Measurements from ENCODE around the gene WDR45B.
"Not testable (repeated sequence)": the region's sequence is repeated elsewhere in the genome, so short reads cannot be mapped to it uniquely, and the experiment has no call there.

WDR45B gene

DNA sequence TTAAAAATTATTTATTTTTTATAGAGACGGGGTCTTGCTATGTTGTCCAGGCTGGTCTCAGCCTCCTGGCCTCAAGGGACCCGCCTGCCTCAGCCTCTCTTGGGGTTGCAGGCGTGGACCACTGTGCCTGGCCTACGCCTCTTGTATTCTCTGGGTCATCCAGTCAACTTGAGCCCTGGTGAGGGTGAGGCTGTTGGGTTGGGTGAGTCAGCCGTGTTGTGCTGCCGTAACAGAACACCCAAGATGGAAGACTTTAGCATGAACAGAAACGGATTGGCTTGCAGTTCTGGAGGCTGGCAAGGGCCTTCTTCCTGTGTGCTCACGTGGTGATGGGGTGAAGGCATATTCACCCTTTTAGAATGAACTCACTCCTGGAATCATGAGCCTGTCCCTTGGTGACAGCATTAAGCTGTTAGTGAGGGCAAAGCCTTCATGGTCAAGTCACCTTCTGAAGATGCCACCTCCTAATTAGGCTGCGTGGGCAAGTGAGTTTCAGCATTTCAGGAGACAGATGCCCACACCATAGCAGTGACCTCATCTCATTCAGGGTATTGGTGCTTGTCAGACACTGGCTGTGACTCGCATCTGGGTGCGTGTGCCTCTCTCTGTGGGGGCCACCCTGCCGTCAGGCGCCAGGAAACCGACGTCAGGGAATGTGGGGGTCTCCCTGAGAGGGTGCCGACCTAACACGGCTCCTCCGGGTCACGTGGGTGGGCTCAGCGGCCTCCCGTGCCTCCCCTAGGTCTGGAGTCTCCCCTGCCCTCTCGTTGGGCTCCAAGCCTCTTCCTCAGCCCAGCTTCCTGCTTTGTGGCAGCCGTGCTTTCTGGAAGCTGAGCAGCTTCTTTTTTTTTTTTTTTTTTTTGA is 49.8 kb downstream of the WDR45B start:
- no peak for DNase-seq

DNA sequence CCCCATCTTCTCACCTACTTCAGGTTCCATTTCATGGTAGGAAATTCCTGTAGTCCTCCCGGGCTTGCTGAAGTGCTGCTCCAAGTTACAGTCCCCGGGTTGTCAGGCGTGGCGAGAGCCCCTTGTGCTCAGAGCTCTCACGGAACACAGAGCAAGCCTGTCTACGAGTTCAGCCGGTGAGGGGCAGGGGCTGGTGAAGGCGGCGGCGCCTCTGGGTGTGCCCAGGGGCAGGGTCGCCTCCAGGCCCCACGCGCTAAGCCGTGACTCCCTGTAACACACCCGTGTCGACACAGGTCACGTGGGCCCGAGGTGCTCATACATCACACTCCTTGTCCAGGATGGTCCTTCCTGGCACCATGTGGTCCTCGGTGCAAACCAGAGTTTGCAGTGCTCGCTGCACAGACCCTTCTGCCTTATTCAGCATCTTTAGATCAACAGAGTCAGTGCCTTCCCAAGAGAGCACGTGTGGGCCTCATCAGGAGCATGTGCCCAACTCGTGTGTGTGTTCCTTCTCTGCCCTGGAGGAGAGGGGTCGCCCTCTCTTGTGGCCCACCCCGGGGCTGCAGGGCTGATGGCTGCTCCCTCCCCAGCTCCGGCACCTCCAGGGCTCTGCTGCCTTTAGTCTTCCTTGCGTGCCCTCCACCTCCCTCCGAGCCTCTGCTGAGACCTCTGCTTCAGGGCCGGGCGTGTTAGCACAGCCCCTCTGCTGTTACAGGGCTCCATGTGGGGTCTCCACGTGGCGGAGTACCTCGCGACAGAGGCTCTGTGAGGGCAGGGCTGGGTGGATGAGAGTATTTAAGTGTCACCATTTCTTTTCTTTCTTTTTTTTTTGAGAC is 51.2 kb downstream of the WDR45B start:
- no peak for DNase-seq

DNA sequence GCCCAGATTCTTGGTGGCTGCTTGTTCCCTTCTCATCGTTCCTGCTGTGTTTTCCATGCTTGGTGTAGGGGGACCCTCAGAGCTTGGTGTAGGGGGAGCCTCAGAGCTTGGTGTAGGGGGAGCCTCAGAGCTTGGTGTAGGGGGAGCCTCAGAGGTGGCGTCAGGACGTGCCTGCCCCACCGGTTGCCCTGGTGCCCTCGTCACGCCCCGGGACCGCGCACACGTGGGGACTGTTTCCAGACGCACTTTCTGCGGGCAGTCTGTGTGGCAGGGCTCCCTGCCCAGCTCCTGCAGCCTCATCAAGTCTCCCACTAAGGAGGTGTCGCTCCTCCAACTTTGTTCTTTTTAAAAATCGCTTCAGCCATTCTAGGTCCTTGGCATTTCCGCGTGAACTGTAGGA is 51.9 kb downstream of the WDR45B start:
- no peak for DNase-seq

DNA sequence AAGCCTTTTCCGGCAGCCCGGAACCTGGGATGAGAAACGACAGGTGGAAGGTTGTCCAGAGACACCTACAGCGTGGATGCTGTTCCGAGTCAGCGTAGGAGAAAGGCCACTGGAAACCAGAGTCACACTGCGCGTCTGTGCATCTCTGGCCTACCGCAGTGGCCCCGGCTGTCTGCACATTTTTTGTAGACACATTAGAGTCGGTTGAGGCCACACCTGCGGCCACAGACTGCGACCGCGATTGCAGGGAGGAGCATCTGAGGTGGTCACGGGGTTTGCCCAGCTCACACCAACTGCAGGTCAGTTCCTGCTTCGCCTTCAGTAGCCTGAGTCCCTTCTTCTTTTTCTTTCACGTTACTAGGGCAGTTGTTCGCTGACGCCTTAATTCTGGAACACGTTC is 52.4 kb downstream of the WDR45B start:
- no peak for DNase-seq

DNA sequence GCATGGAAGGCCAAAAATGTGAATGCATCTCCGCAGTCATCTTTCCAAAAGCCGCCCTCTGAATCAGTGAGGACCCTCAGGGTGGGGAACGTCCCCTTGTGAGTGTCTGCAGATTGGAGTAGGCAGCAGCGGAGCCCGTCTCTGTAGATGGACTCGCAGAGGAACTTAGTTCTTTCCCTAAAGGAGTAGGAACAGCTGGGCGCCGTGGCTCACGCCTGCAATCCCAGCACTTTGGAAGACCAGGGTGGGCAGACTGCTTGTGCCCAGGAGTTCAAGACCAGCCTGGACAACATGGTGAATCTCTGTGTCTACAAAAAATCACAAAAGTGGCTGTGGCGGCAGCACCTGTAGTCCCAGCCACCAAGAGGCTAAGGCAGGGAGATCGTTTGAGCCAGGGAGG is 53.7 kb downstream of the WDR45B start:
- no peak for DNase-seq

DNA sequence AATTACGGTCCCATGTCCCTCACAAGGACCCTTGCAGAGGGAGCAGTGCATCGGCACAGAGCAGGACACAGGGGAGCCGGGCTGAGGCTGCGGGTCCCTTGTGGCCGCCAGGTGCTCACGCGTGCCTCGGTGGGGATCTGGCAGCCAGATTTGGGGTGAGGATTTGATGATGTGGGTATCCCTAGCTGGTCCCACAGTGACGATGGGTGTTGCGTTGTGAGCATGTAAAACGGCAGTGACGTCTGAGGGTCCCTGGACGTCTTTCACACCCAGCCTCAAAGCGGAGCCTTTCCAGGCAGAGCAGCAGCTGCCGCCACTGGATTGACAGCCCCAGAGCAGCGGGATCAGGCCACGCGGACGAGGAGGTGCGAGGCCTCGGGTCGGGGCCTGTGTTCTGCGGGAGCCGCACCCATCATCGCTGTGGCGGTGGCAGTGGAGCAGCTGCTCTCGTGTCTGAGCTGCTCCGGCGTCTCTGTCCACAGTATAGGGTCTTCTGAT is 54.6 kb downstream of the WDR45B start:
- no peak for DNase-seq

DNA sequence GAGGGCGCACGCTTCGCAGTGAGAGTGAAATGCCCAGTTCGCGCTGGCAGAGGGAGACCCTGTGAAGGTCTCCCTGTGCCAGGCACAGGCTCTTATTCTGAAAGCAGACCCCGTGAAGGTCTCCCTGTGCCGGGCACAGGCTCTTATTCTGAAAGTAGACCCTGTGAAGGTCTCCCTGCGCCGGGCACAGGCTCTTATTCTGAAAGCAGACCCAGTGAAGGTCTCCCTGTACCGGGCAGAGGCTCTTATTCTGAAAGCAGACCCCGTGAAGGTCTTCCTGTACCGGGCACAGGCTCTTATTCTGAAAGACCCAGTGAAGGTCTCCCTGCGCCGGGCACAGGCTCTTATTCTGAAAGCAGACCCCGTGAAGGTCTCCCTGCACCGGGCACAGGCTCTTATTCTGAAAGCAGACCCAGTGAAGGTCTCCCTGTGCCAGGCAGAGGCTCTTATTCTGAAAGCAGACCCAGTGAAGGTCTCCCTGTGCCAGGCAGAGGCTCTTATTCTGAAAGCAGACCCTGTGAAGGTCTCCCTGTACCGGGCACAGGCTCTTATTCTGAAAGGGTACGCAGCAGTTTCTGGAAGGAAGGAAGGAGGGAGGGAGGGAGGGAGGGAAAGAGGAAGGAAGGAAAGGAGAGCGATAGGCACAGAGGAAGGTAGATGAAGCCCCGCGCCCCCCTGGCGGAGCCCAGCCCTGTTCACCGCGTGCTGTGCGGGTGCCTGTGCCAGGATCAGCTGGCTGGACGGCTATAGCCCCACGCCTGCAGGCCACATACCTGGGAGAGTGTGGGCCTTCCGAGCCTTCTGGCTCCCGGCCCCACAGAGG is 55.3 kb downstream of the WDR45B start:
- DNase-seq, result peak; percentile 69

DNA sequence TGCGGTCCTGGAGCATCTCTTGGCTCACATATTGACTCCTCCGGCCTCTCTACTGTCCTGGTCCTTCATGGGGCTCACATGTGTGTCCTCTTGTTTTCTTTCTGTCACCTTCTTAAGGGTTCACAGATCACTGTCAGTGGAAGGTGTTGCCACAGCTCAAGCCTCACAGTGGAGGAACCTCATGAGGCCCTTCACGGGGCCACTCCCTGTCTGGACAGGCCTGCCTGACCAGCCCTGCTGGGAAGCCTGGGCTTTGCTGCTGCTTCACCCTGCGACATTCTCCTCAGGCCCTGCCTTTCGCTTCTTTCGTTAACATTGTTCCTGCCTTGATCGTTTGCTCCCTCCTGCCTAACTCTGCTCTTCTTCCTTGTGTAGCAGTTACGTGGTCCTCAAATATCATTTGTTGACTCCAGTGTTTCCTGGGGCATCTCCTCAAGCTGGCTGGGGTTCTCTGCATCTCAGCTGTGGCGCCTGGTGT is 55.9 kb downstream of the WDR45B start:
- no peak for DNase-seq

DNA sequence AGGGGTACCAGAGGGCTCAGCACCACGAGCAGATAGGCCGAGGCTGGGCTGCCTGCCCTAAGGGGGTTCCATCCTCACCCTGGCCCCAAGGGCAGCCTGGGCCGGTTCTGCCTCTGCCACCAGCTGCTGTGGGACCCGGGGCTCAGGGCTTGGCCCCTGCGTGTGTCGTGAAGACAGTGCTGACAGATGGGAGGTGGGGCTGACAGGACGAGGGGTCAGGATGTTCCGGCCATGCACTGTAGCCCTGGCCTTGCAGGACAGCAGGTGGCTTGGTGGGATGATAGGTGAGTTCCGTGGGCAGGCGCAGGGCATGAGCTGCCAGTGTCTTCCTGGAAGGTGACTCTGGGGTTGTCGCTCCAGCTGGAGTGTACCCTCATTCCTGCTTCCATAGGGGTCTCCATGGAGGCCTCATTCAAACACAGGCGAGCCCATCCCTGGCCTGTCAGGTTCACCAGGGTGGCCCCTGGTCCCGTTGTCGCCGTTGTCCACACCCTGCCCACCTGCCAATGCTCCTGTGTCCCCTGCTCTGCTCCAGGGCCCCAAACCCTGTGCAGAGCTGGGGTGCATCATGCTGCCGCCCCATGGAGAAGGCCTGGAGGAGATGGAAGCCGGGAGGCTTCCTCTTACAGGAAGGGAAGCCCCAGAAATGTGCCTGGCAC is 57.2 kb downstream of the WDR45B start:
- no peak for DNase-seq

DNA sequence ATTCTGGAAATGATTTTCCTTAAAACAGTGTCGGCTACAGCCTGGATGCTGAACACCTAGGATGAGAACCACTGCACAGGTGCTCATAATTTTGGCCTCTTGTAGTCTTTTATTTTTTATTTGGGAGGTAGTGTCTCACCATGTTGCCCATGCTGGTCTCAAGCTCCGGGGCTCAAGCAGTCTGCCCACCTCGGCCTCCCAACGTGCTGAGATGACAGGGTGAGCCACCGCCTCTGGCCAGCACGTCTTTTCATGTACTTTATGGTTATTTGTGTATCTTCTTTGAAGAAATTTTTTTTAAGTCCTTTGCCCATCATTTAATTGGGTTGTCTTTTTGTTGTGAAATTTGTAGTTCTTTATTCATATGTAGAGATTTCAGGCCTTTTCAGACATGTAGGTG is 58.0 kb downstream of the WDR45B start:
- DNase-seq, result no peak

DNA sequence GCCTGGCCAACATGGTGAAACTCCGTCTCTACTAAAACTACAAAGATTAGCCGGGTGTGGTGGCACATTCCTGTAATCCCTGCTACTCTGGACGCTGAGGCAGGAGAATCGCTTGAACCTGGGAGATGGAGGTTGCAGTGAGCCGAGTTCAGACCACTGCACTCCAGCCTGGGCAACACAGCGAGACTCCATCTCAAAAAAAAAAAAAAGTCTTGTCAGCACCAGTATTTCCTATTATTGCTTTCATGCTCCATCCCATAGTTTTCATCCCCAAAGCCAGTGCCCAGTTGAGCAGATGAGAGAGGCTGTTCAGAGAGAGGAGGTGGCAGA is 58.4 kb downstream of the WDR45B start:
- no peak for DNase-seq

DNA sequence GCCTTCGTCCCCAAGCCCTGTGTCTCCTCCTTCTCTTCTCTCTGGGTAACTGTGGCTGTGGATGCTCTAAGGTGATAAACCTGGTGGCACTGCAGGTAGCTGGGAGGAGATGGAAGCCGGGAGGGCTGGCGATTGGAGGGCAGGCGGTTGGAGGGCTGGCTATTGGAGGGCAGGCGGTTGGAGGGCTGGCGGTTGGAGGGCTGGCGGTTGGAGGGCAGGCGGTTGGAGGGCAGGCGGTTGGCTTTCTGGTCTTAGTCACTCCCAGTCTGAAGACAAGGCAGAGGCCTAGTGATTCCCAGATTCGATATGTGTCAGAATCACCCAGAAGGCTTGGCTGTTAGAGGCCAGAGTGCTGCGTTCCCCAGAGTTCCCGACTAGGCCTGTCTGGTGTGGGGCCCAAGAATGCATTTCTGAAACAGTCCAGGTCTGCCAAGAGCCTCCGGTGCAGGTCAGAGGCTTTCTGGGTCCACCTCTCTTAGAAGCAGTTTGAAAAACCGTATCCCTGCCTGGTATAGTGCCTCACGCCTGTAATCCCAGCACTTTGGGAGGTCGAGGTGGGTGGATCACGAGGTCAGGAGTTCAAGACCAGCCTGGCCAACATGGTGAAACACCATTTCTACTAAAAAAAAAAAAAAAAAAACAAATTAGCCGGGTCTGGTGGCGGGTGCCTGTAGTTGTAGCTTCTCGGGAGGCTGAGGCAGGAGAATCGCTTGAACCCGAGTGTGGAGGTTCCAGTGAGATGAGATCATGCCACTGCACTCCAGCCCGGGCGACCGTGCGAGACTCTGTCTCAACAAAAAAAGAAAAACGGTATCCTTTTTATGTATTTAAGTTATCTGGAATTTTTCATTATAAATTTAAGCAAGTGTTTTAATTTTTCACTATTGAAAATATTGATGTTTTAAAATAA is 59.7 kb downstream of the WDR45B start:
- DNase-seq, result no peak

DNA sequence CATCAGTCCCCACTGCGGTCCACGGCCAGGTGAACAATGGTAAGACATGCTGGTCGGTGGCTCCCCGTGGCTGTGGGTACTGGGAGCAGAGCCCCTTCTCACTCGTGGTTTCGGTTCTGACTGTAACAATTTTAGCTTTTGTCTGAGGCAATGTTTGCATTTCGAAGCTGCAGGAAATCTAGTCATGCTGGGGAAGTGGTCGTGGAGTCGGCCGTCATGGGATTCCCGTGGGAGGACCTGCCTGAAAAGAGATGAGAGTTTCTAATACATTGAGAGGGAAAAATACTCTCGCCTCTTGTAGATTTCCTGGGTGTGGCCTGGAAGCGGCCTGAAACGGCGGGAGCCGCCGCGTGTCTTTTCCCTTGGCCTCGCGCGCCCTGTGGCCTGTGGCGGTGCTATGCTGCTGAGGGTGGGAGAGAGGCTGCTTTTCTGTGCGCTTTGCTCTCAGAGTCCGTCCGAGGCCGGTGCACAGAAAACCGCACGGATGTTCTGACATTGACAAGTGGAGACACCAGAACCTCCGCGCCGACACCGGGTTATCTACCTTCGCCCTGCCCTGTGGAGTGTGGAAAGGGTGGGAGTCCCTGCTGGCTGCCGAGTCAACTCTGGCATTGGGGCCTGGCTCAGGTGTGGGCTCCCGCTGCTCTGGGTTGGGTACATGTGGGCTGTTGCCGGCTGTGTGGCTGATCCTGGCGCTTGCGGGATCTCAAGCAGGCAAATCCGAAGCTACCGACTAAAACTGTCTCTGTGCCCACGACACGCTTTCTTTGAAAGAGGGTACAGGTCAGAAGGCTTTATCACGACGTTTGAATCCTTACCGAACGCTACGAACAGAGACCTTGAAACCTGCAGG is 60.8 kb downstream of the WDR45B start:
- no peak for DNase-seq

DNA sequence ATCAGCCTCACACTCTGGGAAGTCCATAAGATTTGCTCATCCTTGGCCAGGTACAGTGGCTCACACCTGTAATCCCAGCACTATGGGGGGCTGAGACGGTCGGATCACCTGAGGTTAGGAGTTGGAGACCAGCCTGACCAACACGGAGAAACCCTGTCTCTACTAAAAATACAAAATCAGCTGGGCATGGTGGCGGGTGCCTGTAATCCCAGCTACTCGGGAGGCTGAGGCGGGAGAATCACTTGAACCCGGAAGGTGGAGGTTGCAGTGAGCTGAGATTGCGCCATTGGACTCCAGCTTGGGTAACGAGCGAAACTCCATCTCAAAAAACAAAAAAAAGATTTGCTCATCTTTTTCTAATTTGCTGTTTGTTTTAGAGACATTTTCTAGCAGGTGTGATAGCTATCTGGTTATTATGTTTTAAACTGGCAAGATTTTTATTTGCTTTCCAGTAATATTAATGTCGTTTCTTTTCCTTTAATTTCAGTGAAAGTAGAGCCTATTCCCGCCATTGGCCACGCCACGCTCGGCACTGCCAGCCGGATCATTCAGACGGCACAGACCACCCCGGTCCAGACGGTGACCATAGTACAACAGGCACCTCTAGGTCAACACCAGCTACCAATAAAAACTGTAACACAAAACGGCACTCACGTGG is 61.5 kb downstream of the WDR45B start:
- DNase-seq, result no peak

DNA sequence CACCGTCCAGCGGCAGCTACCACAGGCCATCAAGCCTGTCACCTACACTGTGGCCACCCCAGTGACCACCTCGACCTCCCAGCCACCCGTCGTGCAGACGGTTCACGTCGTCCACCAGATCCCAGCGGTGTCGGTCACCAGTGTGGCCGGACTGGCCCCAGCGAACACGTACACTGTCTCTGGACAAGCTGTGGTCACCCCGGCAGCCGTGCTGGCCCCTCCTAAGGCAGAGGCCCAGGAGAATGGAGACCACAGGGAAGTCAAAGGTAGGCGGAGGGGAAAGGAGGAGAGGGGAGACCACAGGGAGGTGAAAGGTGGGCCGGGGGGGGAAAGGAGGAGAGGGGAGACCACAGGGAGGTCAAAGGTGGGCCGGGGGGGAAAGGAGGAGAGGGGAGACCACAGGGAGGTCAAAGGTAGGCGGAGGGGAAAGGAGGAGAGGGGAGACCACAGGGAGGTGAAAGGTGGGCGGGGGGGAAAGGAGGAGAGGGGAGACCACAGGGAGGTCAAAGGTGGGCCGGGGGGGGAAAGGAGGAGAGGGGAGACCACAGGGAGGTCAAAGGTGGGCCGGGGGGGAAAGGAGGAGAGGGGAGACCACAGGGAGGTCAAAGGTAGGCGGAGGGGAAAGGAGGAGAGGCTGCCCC is 62.2 kb downstream of the WDR45B start:
- not testable (repeated sequence) for DNase-seq

DNA sequence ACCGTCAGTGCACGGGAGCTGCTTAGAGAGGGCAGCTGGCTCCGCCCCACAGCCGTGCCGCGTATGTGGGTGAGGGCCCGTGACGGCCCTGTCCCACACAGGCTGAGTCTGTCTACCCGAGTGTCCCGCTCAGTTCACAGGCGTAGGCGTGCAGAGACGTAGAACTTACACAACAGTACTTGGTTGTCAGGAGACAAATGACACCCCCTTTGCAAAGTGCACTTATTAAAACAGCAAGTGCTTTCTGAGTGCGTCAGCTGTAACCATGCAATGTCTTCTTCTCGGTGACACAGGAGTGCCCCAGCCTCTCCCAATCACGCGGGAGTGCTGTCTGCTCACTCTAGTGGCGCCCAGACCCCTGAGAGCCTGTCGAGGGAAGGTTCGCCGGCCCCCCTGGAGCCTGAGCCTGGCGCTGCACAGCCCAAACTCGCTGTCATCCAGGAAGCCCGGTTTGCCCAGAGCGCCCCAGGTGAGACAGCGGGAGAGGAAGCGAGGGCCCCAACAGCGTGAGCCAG is 64.5 kb downstream of the WDR45B start:
- DNase-seq, result no peak

DNA sequence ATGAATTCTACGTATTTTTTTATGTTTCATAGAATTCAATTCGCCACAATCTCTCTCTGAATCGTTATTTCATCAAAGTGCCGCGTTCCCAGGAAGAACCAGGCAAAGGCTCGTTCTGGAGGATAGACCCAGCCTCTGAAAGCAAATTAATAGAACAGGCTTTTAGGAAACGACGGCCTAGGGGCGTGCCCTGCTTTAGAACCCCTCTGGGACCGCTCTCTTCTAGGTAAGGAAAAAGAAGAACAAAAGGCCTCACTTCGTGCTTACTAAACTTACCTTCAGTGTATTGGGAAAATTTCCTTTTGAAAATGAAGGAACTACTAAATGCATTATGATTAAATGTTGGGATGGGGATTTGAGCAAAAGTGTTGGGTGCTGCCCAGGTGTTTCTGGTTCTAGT is 65.5 kb downstream of the WDR45B start:
- DNase-seq, result no peak

DNA sequence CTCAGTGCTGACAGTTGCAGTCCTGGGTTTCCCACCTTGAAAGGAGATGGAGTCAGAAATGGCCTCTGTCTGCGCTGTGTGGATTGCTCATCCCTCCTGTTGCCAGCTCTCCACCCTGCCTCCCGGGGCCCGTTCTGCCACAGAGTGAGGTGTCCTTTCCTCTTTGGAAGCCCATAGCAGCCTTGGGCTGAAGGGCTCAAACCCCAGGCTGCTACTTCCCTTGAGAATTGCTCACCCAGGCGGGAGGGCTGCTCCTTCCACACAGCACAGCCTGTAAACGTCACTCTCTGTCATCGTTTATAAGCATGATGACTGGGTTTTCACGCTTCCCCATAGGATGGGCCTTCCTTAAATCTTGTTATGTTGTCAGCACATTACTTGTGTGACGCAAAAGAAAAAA is 66.0 kb downstream of the WDR45B start:
- no peak for DNase-seq

DNA sequence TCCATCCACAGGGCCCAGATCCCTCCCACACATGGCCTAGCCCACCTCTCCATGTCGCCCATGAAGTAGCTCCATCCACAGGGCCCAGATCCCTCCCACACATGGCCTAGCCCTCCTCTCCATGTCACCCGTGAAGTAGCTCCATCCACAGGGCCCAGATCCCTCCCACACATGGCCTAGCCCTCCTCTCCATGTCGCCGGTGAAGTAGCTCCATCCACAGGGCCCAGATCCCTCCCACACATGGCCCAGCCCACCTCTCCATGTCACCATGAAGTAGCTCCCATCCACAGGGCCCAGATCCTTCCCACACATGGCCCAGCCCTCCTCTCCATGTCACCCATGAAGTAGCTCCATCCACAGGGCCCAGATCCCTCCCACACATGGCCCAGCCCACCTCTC is 68.3 kb downstream of the WDR45B start:
- DNase-seq, result not testable (repeated sequence)

Data from right forelimb (tissue), 1 donor.